ENCODE data around the gene TRABD. TPM values are rescaled to one million over a fixed set of nuclear protein-coding genes. Genes with fewer than 3 reads are reported as not detected.
"Not testable (repeated sequence)": the region's sequence is repeated elsewhere in the genome, so short reads cannot be mapped to it uniquely, and the experiment has no call there.

TRABD gene
- total RNA-seq: 10 to 100 TPM; 17.3 to 35.7 (median 28.2) TPM

GRCh38 chr22:50185375-50186087, at the start of gene TRABD:
TRABD (plus strand) TSS chr22:50185913; CDS start chr22:50193061, 7,148 bp downstream.
- peak; percentile 82 to 91 for DNase-seq (ENCODE audit: low spot score in 2 of 2)
- Histone ChIP-seq H3K27ac (peak within 1 kb of the TSS; percentile 69 to 75), H3K9me3 (no peaks in the 10 kb centered on the region), H3K4me1 (peaks cover 12 to 17% of the 10 kb centered on the region in 2 donors), H3K27me3 (no peaks in the 10 kb centered on the region), H3K36me3 (no peaks in the 10 kb centered on the region), H3K4me3 (peak within 1 kb of the TSS; percentile 67 to 79 (median 75))
- TF ChIP-seq POLR2A (IDR thresholded peaks at IDR 0.05): no peak
- intact Hi-C loops (cut with DNase I; ENCODE audit: low total_unique reads): loop anchor here (10.0 kb wide), 1 partner anchor 231 kb away; no protein-coding TSS in a partner anchor

- no peaks in the 10 kb centered on the region for H3K36me3 ChIP-seq
- H3K9me3 ChIP-seq: no peaks in the 10 kb centered on the region
- no peaks in the 10 kb centered on the region for H3K27me3 ChIP-seq
- H3K4me3 ChIP-seq: no peak overlapping the region
- no peak for TF ChIP-seq CTCF (IDR thresholded peaks at IDR 0.05)
- TF ChIP-seq POLR2AphosphoS5 (IDR thresholded peaks at IDR 0.05): no peak
- no peaks in the 10 kb centered on the region for H3K4me1 ChIP-seq
- DNase-seq (ENCODE audit: low spot score in 2 of 2): no peak
- no peak overlapping the region for H3K27ac ChIP-seq
- intact Hi-C loops (cut with DNase I; ENCODE audit: low total_unique reads): no loop called here
These were observed 49.1 kb upstream of the TRABD start for GRCh38 chr22:50136581-50137015.

- DNase-seq (ENCODE audit: low spot score in 2 of 2); intact Hi-C loops (cut with DNase I; ENCODE audit: low total_unique reads); H3K4me1 ChIP-seq; H3K36me3 ChIP-seq; H3K27ac ChIP-seq; H3K9me3 ChIP-seq; H3K27me3 ChIP-seq; H3K4me3 ChIP-seq: not testable (repeated sequence)
These were observed 48.4 kb upstream of the TRABD start for GRCh38 chr22:50137277-50137676.

GRCh38 chr22:50138041-50138440, 47.7 kb upstream of the TRABD start:
- TF ChIP-seq CTCF (IDR thresholded peaks at IDR 0.05): no peak
- no peak for TF ChIP-seq POLR2AphosphoS5 (IDR thresholded peaks at IDR 0.05)
- no peak for TF ChIP-seq POLR2A (IDR thresholded peaks at IDR 0.05)
- no peaks in the 10 kb centered on the region for H3K27me3 ChIP-seq
- H3K36me3 ChIP-seq: no peaks in the 10 kb centered on the region
- no peaks in the 10 kb centered on the region for H3K9me3 ChIP-seq
- intact Hi-C loops (cut with DNase I; ENCODE audit: low total_unique reads): no loop called here
- DNase-seq (ENCODE audit: low spot score in 2 of 2): no peak
- H3K4me1 ChIP-seq: no peaks in the 10 kb centered on the region
- no peak overlapping the region for H3K4me3 ChIP-seq
- H3K27ac ChIP-seq: no peak overlapping the region

- TF ChIP-seq POLR2AphosphoS5 (IDR thresholded peaks at IDR 0.05) (no peak), CTCF (IDR thresholded peaks at IDR 0.05) (no peak), POLR2A (IDR thresholded peaks at IDR 0.05) (no peak)
These were observed 46.7 kb upstream of the TRABD start for GRCh38 chr22:50138988-50139387.

GRCh38 chr22:50139843-50140415, 45.8 kb upstream of the TRABD start:
- TF ChIP-seq CTCF (IDR thresholded peaks at IDR 0.05) (no peak), POLR2AphosphoS5 (IDR thresholded peaks at IDR 0.05) (no peak), POLR2A (IDR thresholded peaks at IDR 0.05) (no peak)
- no peak for DNase-seq (ENCODE audit: low spot score in 2 of 2)
- Histone ChIP-seq H3K36me3 (no peaks in the 10 kb centered on the region), H3K4me3 (no peak overlapping the region), H3K4me1 (no peaks in the 10 kb centered on the region), H3K27me3 (no peaks in the 10 kb centered on the region), H3K9me3 (no peaks in the 10 kb centered on the region), H3K27ac (no peak overlapping the region)
- intact Hi-C loops (cut with DNase I; ENCODE audit: low total_unique reads): no loop called here

More at GRCh38 chr22:50138988-50139387, 46.7 kb upstream of the TRABD start:
- no peaks in the 10 kb centered on the region for H3K36me3 ChIP-seq
- intact Hi-C loops (cut with DNase I; ENCODE audit: low total_unique reads): no loop called here
- no peaks in the 10 kb centered on the region for H3K27me3 ChIP-seq
- no peak overlapping the region for H3K27ac ChIP-seq
- H3K9me3 ChIP-seq: no peaks in the 10 kb centered on the region
- DNase-seq (ENCODE audit: low spot score in 2 of 2): no peak
- H3K4me1 ChIP-seq: no peaks in the 10 kb centered on the region
- H3K4me3 ChIP-seq: no peak overlapping the region

All from breast epithelium (tissue), 4 donors.